SH-SY5Y (cell line): ENCODE results near the gene USP19.

Experiments
- GATA2 ChIP-seq: IDR thresholded peaks from 2 replicates; pipeline ENCODE4 v1.6.1; 2011; ENCODE audit warnings: mild to moderate bottlenecking, low read depth, low read length
- GATA3 ChIP-seq: IDR thresholded peaks from 2 replicates; pipeline ENCODE4 v1.6.1; 2011; ENCODE audit warnings: low read depth, mild to moderate bottlenecking, low read length, moderate library complexity

USP19 gene

DNA sequence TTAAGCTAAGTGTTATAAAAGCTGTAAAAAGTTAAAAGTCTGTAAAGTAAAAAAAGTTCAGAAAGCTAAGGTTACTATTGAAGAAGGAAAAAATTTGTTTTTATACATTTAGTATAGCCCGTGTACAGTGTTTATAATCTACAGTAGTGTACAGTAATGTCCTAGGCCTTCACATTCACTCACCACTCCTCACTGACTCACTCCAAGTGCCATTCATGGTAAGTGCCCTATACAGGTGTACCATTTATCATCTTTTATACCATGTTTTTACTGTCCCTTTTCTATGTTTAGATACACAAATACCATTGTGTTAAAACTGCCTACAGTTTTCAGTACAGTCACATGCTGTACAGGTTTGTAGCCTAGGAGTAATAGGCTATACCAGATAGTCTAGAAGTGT is 36.7 kb upstream of the USP19 start:
- TF ChIP-seq GATA2 (no peak), GATA3 (no peak)

DNA sequence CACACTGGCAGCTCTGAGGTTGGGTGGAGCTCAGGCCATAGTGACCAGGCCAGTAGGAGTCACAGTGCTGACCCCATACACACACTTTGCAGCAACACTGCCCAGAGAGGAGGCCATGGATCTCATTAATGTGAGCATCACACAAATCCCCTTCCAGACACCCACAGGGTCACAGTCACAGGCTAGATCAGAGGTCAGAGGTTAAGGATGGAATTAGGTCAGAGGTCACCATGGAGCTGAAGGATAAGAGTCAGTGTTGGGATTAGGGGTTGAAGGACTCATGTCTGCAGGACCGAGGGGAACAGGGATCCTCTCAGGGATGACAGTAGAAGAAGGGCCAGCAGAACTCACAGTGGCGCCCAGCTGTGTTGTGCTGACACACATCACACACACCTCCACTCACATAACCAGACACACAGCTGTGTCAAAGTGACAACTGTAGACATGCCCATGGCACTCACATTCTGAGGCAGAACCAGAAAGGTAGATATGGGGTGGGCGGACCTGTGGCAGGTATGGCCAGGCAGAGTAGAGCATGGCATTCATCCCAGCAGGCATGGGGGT is 32.8 kb upstream of the USP19 start:
- TF ChIP-seq GATA2 = no peak
- no peak for TF ChIP-seq GATA3

DNA sequence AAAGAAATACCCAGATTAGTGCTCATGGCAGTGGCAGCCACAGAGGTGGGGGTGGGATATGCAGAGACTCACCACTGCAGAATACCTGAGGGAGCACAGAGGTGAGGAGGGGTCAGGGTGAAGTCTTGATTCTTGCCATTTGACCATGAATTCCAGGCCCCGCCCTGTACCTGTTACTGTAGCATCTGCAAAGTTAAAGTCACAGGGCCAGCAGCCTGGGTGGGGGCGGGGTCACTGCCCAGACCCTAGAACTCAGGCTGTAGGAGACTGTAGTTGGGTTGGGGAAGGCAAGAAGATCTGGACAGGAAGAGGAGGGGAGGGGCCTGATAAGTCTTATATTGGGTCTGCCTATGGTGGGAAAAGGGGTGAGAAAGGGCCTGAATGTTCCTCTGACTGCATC is 31.0 kb upstream of the USP19 start:
- no peak for TF ChIP-seq GATA2
- TF ChIP-seq GATA3 = no peak

DNA sequence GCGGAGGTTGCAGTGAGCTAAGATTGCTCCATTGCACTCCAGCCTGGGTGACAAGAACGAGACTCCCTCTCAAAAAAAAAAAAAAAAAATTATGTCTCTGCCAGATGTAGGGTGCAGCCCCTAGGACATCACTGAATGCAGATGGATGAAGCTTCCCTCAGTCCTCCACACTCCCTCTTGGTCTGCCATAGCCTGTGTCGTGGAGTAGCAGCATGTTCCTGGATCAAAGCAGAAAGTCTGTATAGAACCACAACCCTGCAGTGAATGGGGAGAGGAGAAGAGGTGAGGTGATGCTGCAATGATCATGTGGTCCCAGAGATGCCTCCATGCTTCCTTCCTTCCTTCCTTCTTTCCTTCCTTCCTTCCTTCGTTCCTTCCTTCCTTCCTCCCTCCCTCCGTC is 27.5 kb upstream of the USP19 start:
- TF ChIP-seq GATA3 = no peak
- TF ChIP-seq GATA2 = no peak

DNA sequence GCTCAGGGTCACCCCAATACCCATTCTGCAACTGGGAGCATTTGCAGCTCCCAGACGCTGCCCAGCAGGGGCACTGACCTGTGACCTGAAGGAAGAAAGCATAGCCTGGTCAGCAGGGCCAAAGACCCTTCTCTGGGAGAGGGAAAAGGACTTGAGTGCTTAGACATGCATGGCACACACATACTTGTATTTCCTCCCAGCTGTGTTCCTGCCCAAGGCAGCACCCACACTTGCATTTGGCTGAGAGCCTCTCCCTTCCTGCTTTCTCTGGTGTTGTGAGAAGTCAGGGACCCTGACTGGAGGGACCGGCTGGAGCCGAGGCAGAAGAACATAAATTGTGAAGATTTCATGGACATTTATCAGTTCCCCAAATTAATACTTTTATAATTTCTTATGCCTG is 19.5 kb upstream of the USP19 start:
- TF ChIP-seq GATA3 = no peak
- TF ChIP-seq GATA2 = no peak

DNA sequence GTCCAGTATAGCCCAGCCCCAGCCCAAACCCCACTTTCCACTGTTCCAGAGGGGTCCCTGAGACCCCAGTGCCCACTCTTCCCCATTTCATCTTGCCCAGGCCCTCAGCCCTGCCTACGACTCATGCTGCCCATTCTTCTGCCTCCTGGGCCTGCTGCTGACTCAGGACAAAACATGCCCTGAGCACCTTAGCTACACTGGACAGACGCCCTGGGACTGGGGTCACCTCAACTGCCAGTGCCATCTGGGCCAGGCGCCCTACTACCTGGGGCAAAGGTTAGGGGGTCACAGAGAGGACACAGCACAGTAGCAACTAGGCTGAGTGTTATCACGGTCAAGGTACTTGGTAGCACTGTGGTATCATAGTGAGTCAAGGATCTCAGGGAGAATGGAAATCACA is 14.9 kb upstream of the USP19 start:
- TF ChIP-seq GATA2 = no peak
- TF ChIP-seq GATA3 = no peak

DNA sequence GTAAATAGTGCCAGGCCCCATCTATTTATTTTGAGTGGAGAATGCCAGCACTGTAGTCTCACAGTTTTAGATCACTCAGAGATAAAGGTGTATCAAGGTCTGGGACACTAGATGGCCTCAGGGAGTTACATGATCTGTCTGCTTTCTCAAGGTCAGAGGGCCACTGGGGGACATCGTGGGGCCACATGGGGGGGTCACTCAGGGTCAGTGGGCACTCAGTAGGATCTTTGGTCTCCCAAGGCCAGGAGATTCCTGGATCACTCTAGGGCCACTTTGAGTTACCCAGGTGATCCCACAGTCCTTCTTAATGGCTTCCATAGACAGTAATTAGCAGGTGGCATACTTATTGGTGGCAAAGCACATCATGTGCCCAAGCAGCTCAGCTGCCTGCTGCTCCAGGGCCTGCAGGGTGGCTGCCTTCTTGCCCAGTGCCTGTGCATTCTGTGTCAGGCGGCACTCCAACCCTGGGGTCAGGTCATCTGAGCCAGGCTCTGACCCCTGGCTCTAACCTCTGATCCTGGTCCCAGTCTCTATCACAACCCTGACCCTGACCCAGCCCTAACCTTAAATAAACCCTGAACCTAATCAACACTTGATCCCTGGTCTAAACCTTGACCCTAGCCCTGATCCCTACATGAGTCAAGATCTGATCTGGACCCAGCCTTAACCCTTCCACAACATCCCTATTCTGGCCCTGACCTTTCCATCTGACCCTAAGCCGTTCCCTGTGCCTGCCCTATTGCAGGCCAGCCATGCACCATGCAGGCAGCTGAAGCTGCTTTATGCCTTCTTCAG is 14.0 kb upstream of the USP19 start:
- TF ChIP-seq GATA3 (no peak), GATA2 (peak; percentile 51; the same call in 1 of the 2 replicates)

DNA sequence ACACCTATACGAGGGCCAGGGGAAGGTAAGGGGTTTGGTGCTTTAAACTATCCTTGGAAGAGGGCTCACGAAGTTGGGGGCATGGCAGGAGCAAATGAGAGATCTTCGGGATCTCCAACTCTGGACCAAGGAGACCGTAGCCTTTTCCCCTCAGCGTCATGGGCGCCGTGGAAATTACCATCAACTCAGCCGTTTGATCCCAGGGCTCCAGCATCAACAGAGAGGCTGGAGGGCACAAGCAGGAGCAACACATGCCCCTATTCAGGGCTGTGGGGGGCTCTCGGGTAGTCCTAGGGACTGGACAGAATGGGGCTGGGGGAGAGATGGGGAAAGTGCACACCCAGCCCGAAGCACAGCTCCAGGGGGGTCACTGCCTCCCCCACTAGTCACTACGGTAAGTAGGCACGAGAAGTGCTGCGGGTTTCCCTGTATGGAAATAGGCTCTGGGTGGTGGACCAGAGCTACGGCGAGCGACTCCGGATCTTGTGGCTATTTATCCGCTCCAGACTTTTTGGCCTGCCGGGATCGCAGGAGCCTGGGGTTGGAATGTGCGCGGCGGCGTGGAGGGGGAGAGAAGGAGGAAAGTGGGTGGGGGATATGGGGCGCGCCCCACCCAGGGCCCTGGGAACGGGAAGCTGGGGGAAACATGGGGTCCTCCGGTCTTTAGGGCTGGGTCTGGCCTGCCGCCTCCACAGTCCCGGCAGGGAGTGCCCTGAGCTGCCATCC is 12.8 kb upstream of the USP19 start:
- TF ChIP-seq GATA3 (no peak), GATA2 (no peak)

DNA sequence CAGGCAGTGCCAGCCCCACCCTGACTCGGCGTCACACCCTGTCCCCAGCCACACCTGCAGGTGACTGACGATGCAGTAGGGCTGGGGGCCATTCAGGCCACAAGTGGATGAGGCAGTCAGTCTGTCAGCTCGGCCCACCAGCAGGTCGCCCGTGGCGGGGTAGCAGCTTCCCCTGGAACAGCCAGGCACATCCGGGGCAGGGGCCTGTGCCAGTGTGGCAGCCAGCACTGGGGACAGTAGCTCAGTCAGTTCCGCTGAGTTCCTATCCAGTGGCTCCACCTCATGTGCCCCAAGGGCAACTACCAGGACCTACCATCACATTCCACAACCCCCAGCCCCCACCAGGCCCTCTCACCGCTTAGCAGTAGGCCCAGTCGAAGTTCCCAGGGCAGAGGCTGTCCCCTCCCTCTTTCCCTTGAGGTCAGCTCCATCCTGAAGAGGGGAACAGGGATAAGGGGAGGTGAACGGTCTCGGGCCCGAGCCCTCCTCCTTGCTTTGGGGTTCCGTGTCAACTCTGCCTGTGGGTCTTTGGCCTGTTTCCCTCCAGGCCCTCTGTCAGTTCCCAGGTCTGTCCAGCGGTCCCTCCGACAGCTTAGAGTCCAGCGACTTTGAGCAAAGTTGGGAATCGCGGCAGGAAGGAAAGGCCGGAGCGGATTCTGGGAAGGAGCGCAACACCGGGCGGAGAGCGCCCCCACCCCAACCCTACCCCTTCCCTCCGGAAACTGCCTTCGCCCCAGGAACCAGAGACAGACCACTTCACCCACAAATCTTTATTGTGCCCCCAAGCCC is 12.0 kb upstream of the USP19 start, which contains the start of gene LAMB2:
LAMB2 (minus strand) TSS at position 614 of the 789 bp plus-strand sequence; CDS start at position 431, 183 bp downstream.
- no peak for TF ChIP-seq GATA2
- TF ChIP-seq GATA3 = no peak

DNA sequence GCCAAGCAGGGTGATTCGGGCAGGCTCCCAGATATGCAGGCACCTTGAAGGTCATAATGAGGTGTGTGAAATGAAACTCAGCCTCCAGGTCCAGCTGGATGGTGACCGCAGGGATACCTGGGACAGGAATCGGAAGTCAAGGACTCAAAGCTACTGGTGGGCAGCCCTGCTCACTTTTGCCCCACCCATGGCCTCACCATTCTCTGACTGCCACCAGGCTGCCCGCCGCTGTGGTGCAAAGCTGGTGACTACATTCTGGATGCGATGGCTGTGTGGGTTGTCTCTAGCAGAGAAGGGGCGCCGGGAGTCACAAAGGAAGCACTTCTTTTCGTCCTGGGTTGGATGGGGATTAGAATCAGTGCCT is 11.4 kb upstream of the USP19 start:
- TF ChIP-seq GATA2 (no peak), GATA3 (no peak)

DNA sequence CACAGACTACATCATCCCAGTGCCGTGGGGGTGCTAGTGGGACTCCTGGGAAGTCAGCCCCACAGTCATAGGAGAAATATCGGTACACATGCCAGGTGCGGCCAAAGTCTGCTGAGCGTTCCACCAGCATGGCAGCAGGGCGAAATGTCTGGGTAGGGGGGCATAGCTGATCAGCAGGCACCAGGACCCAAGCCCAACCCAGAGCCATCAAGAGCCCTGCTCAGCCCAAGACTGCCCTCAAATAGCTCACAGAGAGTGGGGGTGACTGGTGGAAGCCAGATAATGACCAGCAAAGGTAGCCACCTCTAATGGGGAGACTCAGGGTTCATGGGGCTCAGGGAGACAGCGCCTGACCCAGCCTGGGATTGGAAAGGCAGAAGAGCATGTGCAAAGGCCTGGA is 11.0 kb upstream of the USP19 start:
- no peak for TF ChIP-seq GATA3

DNA sequence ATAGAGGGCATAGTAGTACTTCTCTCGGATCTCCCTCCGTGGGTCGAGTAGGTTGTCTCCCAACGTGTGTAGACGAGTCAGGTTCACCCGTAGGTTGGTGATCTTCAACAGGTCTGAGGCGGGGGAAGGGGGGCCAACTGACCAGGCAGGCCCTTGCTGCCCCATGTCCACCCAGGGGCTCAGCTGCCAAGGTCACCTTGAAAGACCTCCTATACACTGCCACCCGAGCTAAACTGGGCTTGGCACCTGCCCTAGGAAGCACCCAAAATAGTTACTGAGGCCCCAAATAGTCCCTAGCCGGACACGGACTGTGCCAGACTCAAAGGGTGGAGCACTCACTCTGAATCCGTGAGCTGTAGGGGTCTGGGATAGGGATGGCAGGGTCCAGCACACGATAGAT is 10.4 kb upstream of the USP19 start:
- TF ChIP-seq GATA2 = no peak
- no peak for TF ChIP-seq GATA3

DNA sequence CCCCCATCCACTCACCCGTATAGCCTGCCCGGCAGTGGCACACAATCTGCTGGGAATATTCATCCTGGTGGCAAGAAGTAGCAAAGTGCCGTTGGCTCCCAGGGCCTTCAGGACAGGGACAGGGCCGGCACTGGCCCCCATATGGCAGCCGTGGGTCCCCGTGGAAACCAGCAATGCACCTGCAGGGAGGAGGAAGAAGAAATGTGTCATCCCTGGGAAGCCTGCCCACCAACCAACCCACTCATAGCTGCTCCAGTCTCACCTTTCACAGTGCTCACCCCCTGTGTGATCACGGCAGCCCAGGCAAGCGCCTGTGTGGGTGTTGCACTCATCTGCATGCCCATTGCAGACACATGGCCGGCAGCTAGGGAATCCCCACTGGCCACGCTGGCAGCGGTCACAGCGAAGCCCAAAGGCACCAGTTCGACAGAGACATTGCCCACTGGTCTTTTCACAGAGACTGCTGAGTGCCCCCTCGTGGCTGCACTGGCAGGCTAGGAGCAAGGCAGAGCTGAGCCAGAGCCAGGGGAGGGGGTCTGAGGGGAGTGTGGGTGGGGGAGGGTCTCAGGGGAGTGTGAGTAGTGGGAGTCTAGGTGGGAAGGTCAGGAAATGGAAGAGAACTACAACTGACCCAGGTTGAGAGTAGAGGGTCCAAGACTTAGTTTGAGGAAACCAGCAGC is 4.5 kb upstream of the USP19 start:
- TF ChIP-seq GATA2 = no peak
- TF ChIP-seq GATA3 = no peak

DNA sequence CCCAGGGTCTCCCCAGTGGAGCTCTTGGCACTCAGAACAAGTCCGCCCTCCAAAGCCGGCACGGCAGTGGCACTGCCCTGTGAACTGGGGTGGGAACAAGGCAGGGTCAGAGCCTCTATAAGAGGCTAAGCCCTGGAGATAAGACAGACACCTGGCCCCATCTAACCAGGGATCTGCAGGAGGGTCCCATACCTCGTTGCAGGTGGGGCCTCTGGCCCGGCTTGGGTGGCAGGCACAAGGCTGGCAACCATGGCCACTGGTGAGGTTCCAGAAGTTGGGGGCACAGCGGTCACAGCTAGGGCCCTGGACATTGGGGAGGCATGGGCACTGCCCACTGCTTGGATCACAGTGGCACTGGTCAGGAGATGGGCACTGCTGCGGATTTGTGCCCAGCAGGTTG is 3.6 kb upstream of the USP19 start:
- no peak for TF ChIP-seq GATA2
- TF ChIP-seq GATA3 = no peak

DNA sequence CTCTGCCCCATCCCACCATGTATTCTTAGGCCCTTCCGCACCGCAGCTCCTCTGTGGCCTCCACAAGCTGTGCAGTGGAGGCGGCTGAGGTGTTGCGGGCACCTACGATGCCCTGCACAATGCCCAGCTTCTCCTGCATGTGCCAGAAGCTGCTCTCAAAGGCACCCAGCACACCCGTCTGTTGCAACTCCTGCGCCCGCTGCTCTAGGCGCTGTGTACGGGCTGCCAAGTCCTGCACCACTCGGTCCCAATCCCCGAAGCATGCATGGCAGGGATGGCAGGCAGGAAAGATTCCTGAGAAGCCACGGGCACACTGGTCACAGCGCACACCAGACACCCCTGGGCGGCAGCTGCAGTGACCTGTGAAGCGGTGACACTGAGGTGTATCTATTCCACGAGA is 3.1 kb upstream of the USP19 start:
- TF ChIP-seq GATA2 = no peak
- TF ChIP-seq GATA3 = no peak
